GM19467 (cell line): ENCODE data around the gene TSPY1.
"Not testable (repeated sequence)": the region's sequence is repeated elsewhere in the genome, so short reads cannot be mapped to it uniquely, and the experiment has no call there.

Experiments
- ATAC-seq: cut with Tn5 transposase; IDR thresholded peaks from one replicate; pipeline ENCODE4 v1.9.1; 2021; ENCODE audit warnings: mild to moderate bottlenecking, moderate library complexity; ENCODE audit not compliant: unreplicated experiment

TSPY1 gene

GRCh38 chrY:9466655-9467054 lies at the start of gene TSPY1:
TSS of gene TSPY1 (plus strand) at chrY:9466955. CDS start at chrY:9467001, 46 bp downstream.
- ATAC-seq: not testable (repeated sequence)

- not testable (repeated sequence) for ATAC-seq
Measured at GRCh38 chrY:9486967-9487366, 20.2 kb downstream of the TSPY1 start, which contains the start of gene TSPY9. TSS of gene TSPY9 (plus strand) at chrY:9487267. CDS start at chrY:9487313, 46 bp downstream.

GRCh38 chrY:9504396-9504795 lies 37.6 kb downstream of the TSPY1 start:
- not testable (repeated sequence) for ATAC-seq

- ATAC-seq: not testable (repeated sequence)
Measured at GRCh38 chrY:9516287-9516686, 49.5 kb downstream of the TSPY1 start.
